CD4-positive, alpha-beta memory T cell (primary cell): ENCODE measurements around the gene ARVCF. TPM values are rescaled to one million over a fixed set of nuclear protein-coding genes. Genes with fewer than 3 reads are reported as not detected.

Experiments
- CTCF ChIA-PET: fragments of 350-600 bp; sonication (Branson Sonifier 250); formaldehyde crosslinking; loops from one replicate; lab custom pipeline; 2021; ENCODE audit warnings: inconsistent platforms; ENCODE audit not compliant: partially characterized antibody; lab: Charles Lee
- POLR2A ChIA-PET: fragments of 350-600 bp; sonication (Branson Sonifier 250); formaldehyde crosslinking; loops from one replicate; lab custom pipeline; 2021; ENCODE audit not compliant: partially characterized antibody; lab: Charles Lee
- DNase-seq, 5 donors: peaks; one replicate each; pipeline versions ENCODE4 v3.0.0 to v3.0.0-alpha.2; 2020 to 2022; ENCODE audit warnings: mixed read lengths in 1 of 5
- H3K27ac ChIP-seq: one replicate; pipeline ENCODE4 v1.7.0; 2013; ENCODE audit warnings: low read depth, low read length
- H3K27me3 ChIP-seq: 2 replicates; pipeline ENCODE4 v1.7.0; 2013; ENCODE audit warnings: mild to moderate bottlenecking, low read length, moderate library complexity; ENCODE audit not compliant: insufficient read depth
- H3K36me3 ChIP-seq: 2 replicates; pipeline ENCODE4 v1.7.0; 2013; ENCODE audit warnings: mild to moderate bottlenecking, low read length, moderate library complexity; ENCODE audit not compliant: insufficient read depth
- H3K4me1 ChIP-seq: 2 replicates; pipeline ENCODE4 v1.7.0; 2013; ENCODE audit warnings: mild to moderate bottlenecking, low read length, moderate library complexity; ENCODE audit not compliant: insufficient read depth
- H3K4me3 ChIP-seq, 2 donors: one replicate each; pipeline ENCODE4 v1.7.0; 2013; ENCODE audit warnings: low read length in 2 of 2, mild to moderate bottlenecking in 1 of 2
- H3K9me3 ChIP-seq, 2 donors: one replicate each; pipeline ENCODE4 v1.7.0; 2013; ENCODE audit warnings: low read length in 2 of 2, control low read depth in 1 of 2; ENCODE audit not compliant: control insufficient read depth in 1 of 2
- H3K27ac Mint-ChIP-seq, 7 donors: one replicate each; pipeline ENCODE4 v1.8.0; 2020 to 2021; ENCODE audit warnings: mixed read lengths in 7 of 7, mild to moderate bottlenecking in 6 of 7, inconsistent platforms in 3 of 7, moderate library complexity in 3 of 7
- H3K27me3 Mint-ChIP-seq, 2 donors: one replicate each; pipeline ENCODE4 v1.8.0; 2020 to 2021; ENCODE audit warnings: mixed read lengths in 2 of 2
- H3K36me3 Mint-ChIP-seq, 2 donors: one replicate each; pipeline ENCODE4 v1.8.0; 2020 to 2021; ENCODE audit warnings: mixed read lengths in 2 of 2, inconsistent platforms in 1 of 2, mild to moderate bottlenecking in 1 of 2
- H3K4me1 Mint-ChIP-seq, 4 donors: one replicate each; pipeline ENCODE4 v1.8.0; 2020 to 2021; ENCODE audit warnings: mixed read lengths in 4 of 4, mild to moderate bottlenecking in 1 of 4
- H3K4me3 Mint-ChIP-seq, 8 donors: one replicate each; pipeline ENCODE4 v1.8.0; 2020 to 2021; ENCODE audit warnings: mixed read lengths in 8 of 8, mild to moderate bottlenecking in 7 of 8, moderate library complexity in 6 of 8, inconsistent platforms in 3 of 8
- H3K9me3 Mint-ChIP-seq, 8 donors: one replicate each; pipeline ENCODE4 v1.8.0; 2020 to 2021; ENCODE audit warnings: mixed read lengths in 8 of 8, mild to moderate bottlenecking in 5 of 8, inconsistent platforms in 3 of 8, moderate library complexity in 1 of 8
- intact Hi-C: fragments of 100-400 bp; cut with micrococcal nuclease; formaldehyde crosslinking; loops from one replicate; pipeline ENCODE4 v1.15.1; 2023
- polyA plus RNA-seq, 2 donors: library from polyadenylated mRNA; unstranded; fragments of 300-500 nt; fragmentation: Illumina TruSeq; gene quantifications; one replicate each; pipeline ENCODE4 v1.2.3, GENCODE V29; 2021
- total RNA-seq, 2 experiments: library from RNA; stranded (reverse); gene quantifications; one replicate each; pipeline ENCODE4 v1.2.3, GENCODE V29; 2021

The ARVCF gene
- total and polyA plus RNA-seq, 4 experiments from 2014 or later = 0.28 to 4.2 (median 3.5) TPM; not detected in 1

- H3K4me3 ChIP-seq = no peak overlapping the region
- CTCF ChIA-PET = no interaction called here
- H3K36me3 Mint-ChIP-seq = peaks cover 30 to 60% of the 10 kb centered on the region in 2 donors
- H3K4me1 Mint-ChIP-seq = peaks cover 0 to 3% (median 1%) of the 10 kb centered on the region in 4 donors
- no peaks in the 10 kb centered on the region for H3K4me1 ChIP-seq
- H3K9me3 Mint-ChIP-seq = peaks cover 0 to 3% (median 0%) of the 10 kb centered on the region in 8 donors
- H3K27ac ChIP-seq = no peak overlapping the region
- no peaks in the 10 kb centered on the region for H3K27me3 ChIP-seq
- no peak overlapping the region for H3K27ac Mint-ChIP-seq
- H3K27me3 Mint-ChIP-seq = no peaks in the 10 kb centered on the region
- POLR2A ChIA-PET = no interaction called here
- no peak for DNase-seq
- intact Hi-C loops = no loop called here
- H3K4me3 Mint-ChIP-seq = no peak overlapping the region
- H3K36me3 ChIP-seq = peaks cover 49% of the 10 kb centered on the region
- no peaks in the 10 kb centered on the region for H3K9me3 ChIP-seq
Measured at GRCh38 chr22:20051927-20052308, 35.3 kb upstream of the ARVCF start.

DNA sequence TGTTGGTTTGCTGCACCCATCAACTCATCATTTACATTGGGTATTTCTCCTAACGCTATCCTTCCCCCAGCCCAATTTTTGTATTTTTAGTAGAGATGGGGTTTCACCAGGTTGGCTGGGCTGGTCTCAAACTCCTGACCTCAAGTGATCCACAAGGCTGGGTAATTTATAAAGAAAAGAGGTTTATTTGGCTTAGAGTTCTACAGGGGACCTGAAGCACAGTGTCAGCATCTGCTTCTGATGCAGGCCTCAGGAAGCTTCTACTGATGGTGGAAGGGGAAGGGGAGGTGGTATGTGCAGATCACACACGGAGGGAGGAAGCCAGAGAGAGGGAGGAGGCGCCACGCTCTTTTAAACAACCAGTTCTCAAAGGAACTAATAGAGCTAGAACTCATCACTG is 30.1 kb upstream of the ARVCF start:
- Histone ChIP-seq H3K4me3 (no peak overlapping the region), H3K9me3 (no peaks in the 10 kb centered on the region), H3K27ac (no peak overlapping the region), H3K27me3 (no peaks in the 10 kb centered on the region), H3K4me1 (no peaks in the 10 kb centered on the region), H3K36me3 (peaks cover 40% of the 10 kb centered on the region)
- Mint-ChIP-seq H3K36me3 (peaks cover 38 to 49% of the 10 kb centered on the region in 2 donors), H3K4me3 (no peak overlapping the region), H3K4me1 (peaks cover 0 to 11% (median 6%) of the 10 kb centered on the region in 4 donors), H3K27ac (peak overlapping the region in 2 of 7 donors; percentile 78 to 87), H3K9me3 (peaks cover 0 to 3% (median 0%) of the 10 kb centered on the region in 8 donors), H3K27me3 (no peaks in the 10 kb centered on the region)
- intact Hi-C loops = no loop called here
- POLR2A ChIA-PET = no interaction called here
- CTCF ChIA-PET = no interaction called here
- DNase-seq = no peak

DNA sequence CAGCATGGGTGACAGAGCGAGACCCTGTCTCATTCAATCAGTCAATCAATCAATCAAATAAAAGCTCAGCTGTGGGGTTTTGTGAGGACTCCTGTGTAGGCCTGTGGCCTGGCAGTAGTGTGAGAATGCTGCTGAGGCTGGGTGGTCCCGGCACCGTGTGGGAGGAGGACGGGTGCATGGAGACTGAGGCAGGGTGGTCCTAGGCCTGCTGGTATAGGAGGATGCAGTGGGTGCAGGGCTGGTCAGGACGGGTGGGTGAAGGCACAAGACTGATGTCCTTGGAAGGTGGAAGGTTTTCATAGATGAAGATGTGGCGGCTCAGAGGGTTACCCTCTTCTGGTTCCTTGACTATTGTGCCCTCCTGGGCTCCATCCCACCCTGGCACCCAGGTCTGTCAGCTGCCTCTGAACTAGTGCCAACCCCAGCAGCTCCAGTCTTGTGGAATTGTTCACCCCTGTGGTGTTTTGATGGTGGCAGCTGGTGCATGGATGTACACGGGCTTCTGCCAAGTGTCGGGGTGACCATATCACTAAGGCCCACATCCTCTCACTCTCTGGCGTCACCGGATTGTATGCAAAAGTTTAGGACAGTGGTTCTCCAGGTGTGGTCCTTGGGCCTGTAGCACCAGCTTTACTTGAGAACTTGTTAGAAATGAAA is 28.0 kb upstream of the ARVCF start:
- H3K36me3 Mint-ChIP-seq = peaks cover 43 to 52% of the 10 kb centered on the region in 2 donors
- POLR2A ChIA-PET = interaction anchor here (0.9 kb wide), 1 partner anchor 24 kb away, joined by 3 read pairs; the partner anchor contains the start of gene TANGO2
- peak overlapping the region in 3 of 7 donors; percentile 36 to 66 (median 62) for H3K27ac Mint-ChIP-seq
- H3K9me3 Mint-ChIP-seq = peaks cover 0 to 3% (median 0%) of the 10 kb centered on the region in 8 donors
- Histone ChIP-seq H3K27me3 (no peaks in the 10 kb centered on the region), H3K4me1 (no peaks in the 10 kb centered on the region), H3K36me3 (peaks cover 39% of the 10 kb centered on the region), H3K9me3 (no peaks in the 10 kb centered on the region), H3K27ac (no peak overlapping the region), H3K4me3 (no peak overlapping the region)
- intact Hi-C loops = no loop called here
- no peaks in the 10 kb centered on the region for H3K27me3 Mint-ChIP-seq
- CTCF ChIA-PET = no interaction called here
- DNase-seq = no peak
- peaks cover 0 to 11% (median 5%) of the 10 kb centered on the region in 4 donors for H3K4me1 Mint-ChIP-seq
- H3K4me3 Mint-ChIP-seq = no peak overlapping the region

DNA sequence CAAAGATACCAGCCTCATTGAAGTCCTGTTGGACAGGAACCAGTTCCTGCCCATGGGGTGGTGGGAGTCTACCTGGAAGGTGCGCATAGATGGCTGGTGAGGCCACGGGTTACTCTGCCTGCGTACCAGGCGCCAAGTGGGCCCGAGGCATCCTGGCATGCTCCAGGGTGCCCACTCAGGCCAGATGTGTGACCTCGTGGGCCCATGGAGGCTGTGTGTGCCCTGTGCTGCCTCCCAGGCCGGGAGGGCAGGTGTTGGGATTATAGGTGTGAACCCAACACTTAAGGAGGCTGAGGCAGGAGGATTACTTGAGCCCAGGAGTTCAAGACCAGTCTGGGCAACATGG is 27.3 kb upstream of the ARVCF start:
- Histone ChIP-seq H3K4me3 (no peak overlapping the region), H3K27me3 (no peaks in the 10 kb centered on the region), H3K4me1 (no peaks in the 10 kb centered on the region), H3K36me3 (peaks cover 37% of the 10 kb centered on the region), H3K9me3 (no peaks in the 10 kb centered on the region), H3K27ac (no peak overlapping the region)
- intact Hi-C loops = no loop called here
- Mint-ChIP-seq H3K36me3 (peaks cover 40 to 51% of the 10 kb centered on the region in 2 donors), H3K4me3 (no peak overlapping the region), H3K27ac (no peak overlapping the region), H3K4me1 (peaks cover 0 to 11% (median 5%) of the 10 kb centered on the region in 4 donors), H3K27me3 (no peaks in the 10 kb centered on the region), H3K9me3 (peaks cover 0 to 3% (median 0%) of the 10 kb centered on the region in 8 donors)
- ChIA-PET POLR2A (interaction anchor here (0.9 kb wide), 1 partner anchor 23 kb away, joined by 3 read pairs; the partner anchor contains the start of gene TANGO2), CTCF (no interaction called here)
- no peak for DNase-seq

- ChIA-PET CTCF (no interaction called here), POLR2A (no interaction called here)
- Mint-ChIP-seq H3K27me3 (no peaks in the 10 kb centered on the region), H3K36me3 (peaks cover 34 to 49% of the 10 kb centered on the region in 2 donors), H3K27ac (peak overlapping the region in 1 of 7 donors; percentile 29), H3K9me3 (peaks cover 0 to 3% (median 0%) of the 10 kb centered on the region in 8 donors), H3K4me3 (no peak overlapping the region), H3K4me1 (peaks cover 0 to 11% (median 5%) of the 10 kb centered on the region in 4 donors)
- Histone ChIP-seq H3K9me3 (no peaks in the 10 kb centered on the region), H3K27ac (no peak overlapping the region), H3K4me3 (no peak overlapping the region), H3K4me1 (no peaks in the 10 kb centered on the region), H3K36me3 (peaks cover 34% of the 10 kb centered on the region), H3K27me3 (no peaks in the 10 kb centered on the region)
- intact Hi-C loops = no loop called here
- DNase-seq = no peak
Measured at GRCh38 chr22:20043057-20043996, 26.7 kb upstream of the ARVCF start.

DNA sequence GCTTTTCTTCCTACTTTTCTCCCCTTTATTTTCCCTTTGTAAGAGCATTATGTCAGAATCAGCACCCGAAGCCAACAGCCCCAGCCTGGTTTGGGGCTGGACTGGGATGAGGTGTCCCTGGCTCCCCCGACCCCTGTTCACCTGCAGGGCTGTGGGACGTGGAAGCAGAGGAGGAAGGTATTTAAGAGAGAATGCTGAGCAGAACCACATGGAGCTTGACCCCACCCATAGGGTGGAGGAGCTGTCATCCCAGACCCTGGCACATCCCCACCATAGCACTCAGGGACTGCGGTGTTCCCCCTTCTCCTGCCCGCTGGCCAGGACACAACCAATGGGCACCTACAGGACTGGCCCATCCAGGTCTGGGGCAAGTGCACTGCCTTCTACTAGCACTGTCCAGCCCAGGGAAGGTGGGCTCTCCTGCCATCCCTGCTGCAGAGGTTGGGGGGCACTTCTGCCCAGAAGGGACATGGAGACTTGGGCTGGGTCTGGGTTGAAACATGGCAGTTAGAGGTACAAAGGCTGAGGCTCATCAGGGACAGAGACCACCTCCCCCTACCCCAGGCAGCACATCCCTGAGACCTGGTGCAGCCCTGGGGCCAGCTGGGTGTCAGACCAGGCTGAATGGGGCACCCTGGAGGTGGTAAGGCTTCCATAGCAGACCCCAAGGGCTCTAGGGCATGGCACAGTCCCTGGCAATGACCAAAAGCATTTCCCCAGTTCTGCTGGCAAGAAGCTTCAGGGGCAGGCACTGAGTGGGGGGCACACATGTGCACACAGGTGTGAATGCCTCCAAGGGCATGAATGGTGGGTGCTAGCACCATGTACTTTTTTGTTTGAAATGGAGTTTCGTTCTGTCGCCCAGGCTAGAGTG is 23.9 kb upstream of the ARVCF start:
- no peaks in the 10 kb centered on the region for H3K9me3 Mint-ChIP-seq
- Histone ChIP-seq H3K4me3 (no peak overlapping the region), H3K9me3 (no peaks in the 10 kb centered on the region), H3K36me3 (peaks cover 46% of the 10 kb centered on the region), H3K4me1 (peaks cover 4% of the 10 kb centered on the region), H3K27me3 (no peaks in the 10 kb centered on the region), H3K27ac (no peak overlapping the region)
- ChIA-PET CTCF (no interaction called here), POLR2A (no interaction called here)
- DNase-seq = no peak
- no peaks in the 10 kb centered on the region for H3K27me3 Mint-ChIP-seq
- H3K36me3 Mint-ChIP-seq = peaks cover 29 to 53% of the 10 kb centered on the region in 2 donors
- intact Hi-C loops = no loop called here
- H3K4me3 Mint-ChIP-seq = no peak overlapping the region
- H3K27ac Mint-ChIP-seq = peak overlapping the region in 1 of 7 donors; percentile 86
- H3K4me1 Mint-ChIP-seq = peaks cover 0 to 6% (median 4%) of the 10 kb centered on the region in 4 donors
